Ammon's horn (tissue), 1 donor: Measurements from ENCODE around the gene MYH14.
"Not testable (repeated sequence)": the region's sequence is repeated elsewhere in the genome, so short reads cannot be mapped to it uniquely, and the experiment has no call there.

Experiments
- DNase-seq: peaks from one replicate; pipeline ENCODE4 v3.0.0-alpha.2; 2016; ENCODE audit warnings: low spot score

The MYH14 gene

GRCh38 chr19:50333235-50333736 is 129.9 kb downstream of the MYH14 start:
- peak; percentile 98 for DNase-seq

GRCh38 chr19:50333737-50334617 is 130.6 kb downstream of the MYH14 start:
- DNase-seq = peak; percentile 88

GRCh38 chr19:50334741-50335421 is 131.5 kb downstream of the MYH14 start:
- DNase-seq = no peak

GRCh38 chr19:50337031-50337430 is 133.6 kb downstream of the MYH14 start:
- not testable (repeated sequence) for DNase-seq

GRCh38 chr19:50340331-50340730 is 136.9 kb downstream of the MYH14 start:
- DNase-seq = no peak

- no peak for DNase-seq
These were observed 137.7 kb downstream of the MYH14 start for GRCh38 chr19:50341091-50341564.

GRCh38 chr19:50344661-50345318 is 141.4 kb downstream of the MYH14 start:
- peak; percentile 58 for DNase-seq

GRCh38 chr19:50347089-50347581 is 143.7 kb downstream of the MYH14 start:
- DNase-seq = not testable (repeated sequence)

- DNase-seq = no peak
These were observed 146.0 kb downstream of the MYH14 start for GRCh38 chr19:50349277-50350057.

- DNase-seq = no peak
These were observed 148.8 kb downstream of the MYH14 start for GRCh38 chr19:50352242-50352641.

GRCh38 chr19:50353487-50353880 is 150.1 kb downstream of the MYH14 start:
- DNase-seq = not testable (repeated sequence)

- DNase-seq = no peak
These were observed 153.3 kb downstream of the MYH14 start for GRCh38 chr19:50356691-50357177.

GRCh38 chr19:50357178-50358100 is 154.0 kb downstream of the MYH14 start:
- DNase-seq = peak; percentile 84

GRCh38 chr19:50358483-50359327 is 155.3 kb downstream of the MYH14 start:
- peak; percentile 53 for DNase-seq

GRCh38 chr19:50359328-50359818 is 156.0 kb downstream of the MYH14 start:
- no peak for DNase-seq
